ENCODE data around the gene HNRNPCL1.
"Not testable (repeated sequence)": the region's sequence is repeated elsewhere in the genome, so short reads cannot be mapped to it uniquely, and the experiment has no call there.

The HNRNPCL1 gene

DNA sequence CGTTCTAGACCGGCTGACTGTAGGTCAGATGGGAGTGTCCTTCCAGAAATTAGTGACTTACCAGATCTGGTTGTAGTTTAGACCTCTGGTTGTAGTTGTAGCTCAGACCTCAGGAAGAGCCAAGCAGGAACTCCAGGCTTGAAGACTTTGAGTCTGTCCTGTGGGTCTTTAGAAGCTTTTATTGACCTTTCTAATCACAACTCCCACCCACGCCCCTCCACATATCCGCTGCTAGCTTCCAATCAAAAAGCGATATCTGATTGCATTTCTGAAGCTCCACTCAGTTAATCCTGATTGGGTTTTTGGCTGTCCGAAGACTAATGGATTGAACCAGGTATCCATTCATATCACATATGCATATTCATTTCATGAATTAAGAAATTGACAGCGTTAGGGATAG is at the start of gene HNRNPCL1:
HNRNPCL1 (minus strand) TSS at position 101 of the 400 bp plus-strand sequence. CDS start 431 bp downstream, outside the sequence.
- not testable (repeated sequence) for DNase-seq

DNA sequence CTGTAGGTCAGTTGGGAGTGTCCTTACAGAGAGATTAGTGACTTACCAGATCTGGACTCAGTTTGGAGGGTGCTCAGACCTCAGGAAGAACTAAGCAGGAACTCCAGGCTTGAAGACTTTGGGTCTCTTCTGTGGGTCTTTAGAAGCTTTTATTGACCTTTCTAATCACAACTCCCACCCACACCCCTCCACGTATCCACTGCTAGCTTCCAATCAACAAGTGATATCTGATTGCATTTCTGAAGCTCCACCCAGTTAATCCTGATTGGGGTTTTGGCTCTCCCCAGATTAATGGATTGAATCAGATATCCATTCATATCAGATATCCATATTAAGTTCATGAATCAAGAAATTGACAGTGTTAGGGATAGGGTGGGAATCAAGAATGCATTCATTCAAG is 49.6 kb upstream of the HNRNPCL1 start, which contains the start of gene PRAMEF10:
PRAMEF10 (minus strand) TSS at position 101 of the 400 bp plus-strand sequence. CDS start 2,423 bp downstream, outside the sequence.
- not testable (repeated sequence) for DNase-seq

DNA sequence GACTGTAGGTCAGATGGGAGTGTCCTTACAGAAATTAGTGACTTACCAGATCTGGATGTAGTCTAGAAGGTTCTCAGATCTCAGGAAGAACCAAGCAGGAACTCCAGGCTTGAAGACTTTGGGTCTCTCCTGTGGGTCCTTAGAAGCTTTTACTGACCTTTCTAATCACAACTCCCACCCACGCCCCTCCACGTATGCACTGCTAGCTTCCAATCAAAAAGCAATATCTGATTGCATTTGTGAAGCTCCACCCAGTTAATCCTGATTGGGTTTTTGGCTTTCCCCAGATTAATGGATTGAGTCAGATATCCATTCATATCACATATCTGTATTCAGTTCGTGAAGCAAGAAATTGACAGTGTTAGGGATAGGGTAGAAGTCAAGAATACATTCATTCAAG is 37.6 kb upstream of the HNRNPCL1 start, which contains the start of gene PRAMEF4:
PRAMEF4 (minus strand) TSS at position 101 of the 400 bp plus-strand sequence. CDS start 2,807 bp downstream, outside the sequence.
- not testable (repeated sequence) for DNase-seq

DNA sequence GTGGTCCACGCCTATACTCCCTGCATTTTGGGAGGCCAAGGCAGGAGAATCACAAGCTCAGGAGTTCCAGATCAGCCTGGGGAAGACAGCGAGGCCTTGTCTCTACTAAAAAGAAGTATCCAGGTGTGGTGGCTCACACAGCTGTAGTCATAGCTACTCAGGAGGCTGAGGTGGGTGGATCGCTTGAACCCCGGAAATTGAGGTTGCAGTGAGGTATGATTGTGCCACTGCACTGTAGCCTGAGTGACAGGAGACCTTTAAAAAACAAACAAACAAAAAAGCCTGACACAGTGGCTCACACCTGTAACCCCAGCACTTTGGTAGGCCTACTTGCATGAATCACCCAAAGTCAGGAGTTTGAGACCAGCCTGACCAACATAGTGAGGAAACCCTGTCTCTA is 29.9 kb upstream of the HNRNPCL1 start:
- not testable (repeated sequence) for DNase-seq

DNA sequence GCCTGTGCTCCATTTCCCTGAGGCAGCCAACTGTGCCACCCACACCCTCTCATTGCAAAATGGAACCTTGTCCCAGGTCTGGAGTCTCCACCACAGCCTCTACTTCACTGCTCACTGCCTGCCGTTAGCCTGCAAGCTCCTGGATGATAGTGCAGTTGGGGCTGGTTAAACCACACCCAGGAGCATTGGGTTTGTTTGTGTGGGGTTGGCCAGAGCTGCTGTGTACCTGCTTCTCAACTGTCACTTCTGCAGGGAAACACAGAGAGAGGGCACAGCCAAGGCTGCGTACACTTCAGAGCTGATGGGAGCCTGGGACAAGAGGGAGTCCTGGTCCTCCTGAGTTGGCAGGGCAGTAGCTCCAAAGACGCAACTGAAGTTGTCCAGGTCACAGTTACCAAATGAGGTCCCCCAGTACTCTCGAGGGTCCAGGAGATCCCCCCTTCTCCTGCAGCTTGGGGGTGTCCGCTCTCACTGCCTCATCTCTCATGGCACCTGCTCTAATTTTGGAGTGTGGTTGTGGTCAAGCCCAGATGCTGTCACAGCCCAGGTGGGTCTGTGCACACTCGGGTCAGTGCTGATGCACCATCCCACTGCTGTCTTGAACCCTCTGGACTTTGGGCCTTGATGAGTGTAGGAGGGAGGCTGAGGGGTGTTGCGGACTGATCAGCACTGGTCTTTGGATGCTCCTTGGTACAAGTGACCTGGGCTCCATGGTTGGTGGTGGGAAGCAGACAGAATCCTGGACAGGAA is 14.8 kb upstream of the HNRNPCL1 start:
- not testable (repeated sequence) for DNase-seq

DNA sequence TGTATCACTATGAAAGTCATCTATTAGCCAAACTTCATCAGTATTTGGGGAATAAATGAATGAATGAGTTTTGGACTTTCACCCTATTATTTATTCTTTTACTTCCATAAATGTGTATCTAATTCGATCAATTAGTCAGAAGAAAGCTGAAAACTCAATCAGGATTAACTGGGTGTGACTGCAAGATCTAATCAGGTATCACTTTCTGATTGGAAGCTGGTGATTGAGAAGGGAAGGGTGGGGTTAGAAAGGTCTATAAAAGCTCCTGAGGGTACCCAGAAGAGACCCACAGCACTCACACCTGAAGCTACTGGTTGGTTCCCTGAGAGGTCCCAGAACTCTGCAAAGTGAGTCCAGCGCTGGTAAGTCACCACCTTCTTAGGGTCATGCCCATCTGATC is 8.3 kb upstream of the HNRNPCL1 start, which contains the start of gene PRAMEF2:
PRAMEF2 (plus strand) TSS at position 301 of the 400 bp plus-strand sequence. CDS start 1,924 bp downstream, outside the sequence.
- DNase-seq: not testable (repeated sequence)

DNA sequence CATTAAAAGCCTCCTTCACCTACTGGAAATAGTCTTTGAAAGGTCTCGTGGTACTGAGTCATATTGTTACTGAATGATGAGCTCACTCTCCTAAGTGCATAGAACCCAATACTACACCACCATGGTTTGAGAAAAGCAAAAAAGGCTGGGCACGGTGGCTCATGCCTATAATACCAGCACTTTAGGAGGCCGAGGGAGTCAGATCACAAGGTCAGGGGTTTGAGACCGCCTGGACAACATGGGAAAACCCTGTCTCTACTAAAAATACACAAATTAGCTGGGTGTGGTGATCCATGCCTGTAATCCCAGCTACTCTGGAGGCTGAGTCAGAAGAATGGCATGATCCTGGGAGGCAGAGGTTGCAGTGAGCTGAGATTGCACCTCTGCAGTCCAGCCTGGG is 3.3 kb upstream of the HNRNPCL1 start:
- no peak for DNase-seq

DNA sequence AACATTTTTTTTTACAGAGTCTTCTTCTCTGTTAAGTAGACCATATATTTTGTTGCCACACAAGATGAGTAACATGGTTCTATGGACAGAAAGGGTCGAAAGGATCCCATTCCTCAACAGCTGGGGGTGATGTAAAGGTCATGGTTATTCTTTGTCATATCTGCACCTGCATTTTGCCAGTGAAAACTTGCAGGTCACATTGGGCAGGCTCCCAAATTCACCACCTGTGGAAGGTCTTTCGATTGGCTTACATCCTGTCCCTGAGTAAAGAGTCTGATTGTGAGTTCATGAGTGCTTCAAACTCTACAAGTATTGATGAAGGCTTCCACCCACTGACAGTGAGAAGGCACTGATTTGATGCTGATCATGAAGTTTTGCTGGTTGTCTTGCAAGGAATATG is 15.3 kb downstream of the HNRNPCL1 start:
- DNase-seq: not testable (repeated sequence)

DNA sequence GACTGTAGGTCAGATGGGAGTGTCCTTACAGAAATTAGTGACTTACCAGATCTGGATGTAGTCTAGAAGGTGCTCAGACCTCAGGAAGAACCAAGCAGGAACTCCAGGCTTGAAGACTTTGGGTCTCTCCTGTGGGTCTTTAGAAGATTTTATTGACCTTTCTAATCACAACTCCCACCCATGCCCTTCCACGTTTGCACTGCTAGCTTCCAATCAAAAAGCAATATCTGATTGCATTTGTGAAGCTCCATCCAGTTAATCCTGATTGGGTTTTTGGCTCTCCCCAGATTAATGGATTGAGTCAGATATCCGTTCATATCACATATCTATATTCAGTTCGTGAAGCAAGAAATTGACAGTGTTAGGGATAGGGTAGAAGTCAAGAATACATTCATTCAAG is 17.2 kb downstream of the HNRNPCL1 start, which contains the start of gene PRAMEF11:
PRAMEF11 (minus strand) TSS at position 101 of the 400 bp plus-strand sequence. CDS start 2,621 bp downstream, outside the sequence.
- DNase-seq: not testable (repeated sequence)

DNA sequence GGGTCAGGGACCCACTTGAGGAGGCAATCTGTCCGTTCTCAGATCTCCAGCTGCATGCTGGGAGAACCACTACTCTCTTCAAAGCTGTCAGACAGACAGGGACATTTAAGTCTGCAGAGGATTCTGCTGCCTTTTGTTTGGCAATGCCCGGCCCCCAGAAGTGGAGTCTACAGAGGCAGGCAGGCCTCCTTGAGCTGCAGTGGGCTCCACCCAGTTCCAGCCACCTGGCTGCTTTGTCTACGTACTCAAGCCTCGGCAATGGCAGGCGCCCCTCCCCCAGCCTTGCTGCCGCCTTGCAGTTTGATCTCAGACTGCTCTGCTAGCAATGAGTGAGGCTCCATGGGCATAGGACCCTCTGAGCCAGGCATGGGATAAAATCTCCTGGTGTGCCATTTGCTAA is 29.5 kb downstream of the HNRNPCL1 start:
- not testable (repeated sequence) for DNase-seq

DNA sequence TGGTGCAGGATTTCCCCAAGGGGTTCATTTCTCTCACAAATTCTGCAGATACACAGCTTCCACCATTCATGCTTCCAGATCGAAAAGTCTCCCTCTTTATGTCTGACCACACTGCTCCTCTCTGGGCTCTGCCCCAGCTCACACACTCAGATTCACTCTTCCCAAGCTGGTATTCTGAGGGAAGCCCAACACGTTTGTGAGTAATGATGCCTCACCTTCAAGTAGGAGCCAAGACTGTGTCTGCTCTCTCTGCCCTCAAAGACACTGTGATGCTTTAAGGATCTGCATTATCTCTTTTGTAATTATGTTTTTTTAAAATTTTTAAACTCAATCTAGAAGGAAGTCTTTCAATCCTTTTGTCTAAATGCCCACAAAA is 37.1 kb downstream of the HNRNPCL1 start:
- DNase-seq: no peak

DNA sequence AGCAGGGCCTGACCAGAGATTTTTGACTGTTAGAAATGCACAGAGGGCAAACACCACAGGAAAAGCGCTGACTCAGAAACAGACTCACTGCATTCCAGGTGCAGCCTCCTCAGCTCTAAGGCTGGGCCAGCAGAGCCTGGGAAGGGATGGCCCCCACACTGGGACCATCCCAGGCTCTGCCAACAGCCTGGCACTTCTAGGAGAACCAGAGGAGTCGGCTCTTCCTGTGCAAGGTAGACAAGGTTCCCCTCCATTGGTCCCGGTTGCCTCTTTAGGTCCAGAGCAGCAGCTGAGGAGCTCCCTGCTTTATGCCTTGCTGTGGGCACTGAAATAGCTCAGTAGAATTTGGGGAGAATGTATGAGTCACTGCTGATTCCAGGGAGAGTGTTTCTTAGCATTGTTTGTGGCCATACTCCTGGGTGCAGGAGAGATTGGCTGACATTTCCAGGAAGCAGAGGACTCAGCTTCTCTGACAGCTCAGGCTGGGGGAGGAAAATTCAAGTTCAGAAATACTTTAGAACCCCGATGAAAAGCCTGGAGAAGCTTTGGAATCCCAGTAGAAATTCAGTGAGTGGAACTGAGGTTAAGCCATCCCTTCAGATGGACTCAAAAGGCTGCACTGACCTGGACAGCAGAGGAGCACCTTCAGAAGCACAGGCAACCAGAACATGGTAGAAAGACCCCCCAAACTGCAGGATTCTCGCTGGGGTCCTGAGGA is 37.7 kb downstream of the HNRNPCL1 start:
- DNase-seq: no peak

DNA sequence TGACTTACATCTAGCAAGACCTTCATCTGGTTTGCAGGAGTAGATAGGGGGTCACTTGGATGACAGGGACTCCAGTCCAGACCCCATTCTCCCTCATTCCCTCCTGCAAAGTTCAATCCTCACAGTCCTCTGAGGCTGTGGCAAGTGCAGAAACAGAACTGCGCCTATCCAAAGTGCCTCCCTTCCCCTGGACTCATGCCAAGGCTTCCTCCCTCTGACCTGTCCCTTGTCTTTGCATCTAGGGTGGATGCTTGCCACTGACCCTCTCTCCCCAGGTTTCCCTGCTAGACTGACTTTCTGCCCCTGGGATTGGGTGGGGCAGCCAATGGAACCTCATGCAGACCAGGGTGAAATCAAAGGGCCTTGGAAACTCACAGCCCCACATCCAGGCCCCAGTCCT is 38.6 kb downstream of the HNRNPCL1 start:
- no peak for DNase-seq

DNA sequence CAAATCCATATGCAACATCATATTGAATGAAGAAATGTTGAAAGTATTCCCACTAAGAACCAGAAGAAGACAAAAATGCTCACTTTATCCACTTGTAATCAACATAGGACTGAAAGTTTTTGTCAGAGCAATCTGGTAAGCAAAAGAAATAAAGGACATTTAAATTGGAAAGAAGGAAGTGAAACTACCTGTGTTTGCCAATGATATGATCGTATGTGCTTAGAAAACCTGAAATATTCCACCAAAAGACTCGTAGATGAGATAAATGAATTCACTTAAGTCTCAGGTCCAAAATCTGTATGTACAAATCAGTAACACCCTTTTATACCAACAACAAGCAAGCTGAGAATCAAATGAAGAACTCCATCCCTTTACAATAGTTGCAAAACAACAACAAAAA is 48.8 kb downstream of the HNRNPCL1 start:
- no peak for DNase-seq

DNA sequence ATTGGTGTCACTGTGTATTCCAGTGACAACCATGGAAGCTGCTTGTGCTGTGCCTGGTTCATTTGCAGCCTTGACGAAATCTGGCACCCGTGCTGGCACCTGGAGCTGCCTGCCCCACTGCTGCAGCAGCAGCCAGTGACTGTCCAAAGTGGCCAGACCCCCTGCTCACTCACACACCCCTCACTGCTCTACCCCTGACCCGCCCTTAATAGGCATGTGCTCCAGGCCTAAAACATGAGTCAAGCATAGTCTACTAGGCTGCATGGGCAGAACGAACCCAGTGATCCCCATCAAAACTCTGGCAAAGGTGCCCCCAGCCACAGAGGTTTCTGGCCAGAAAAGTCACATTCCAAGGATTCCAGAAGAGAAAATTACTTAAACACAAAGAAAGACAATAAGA is 49.6 kb downstream of the HNRNPCL1 start:
- DNase-seq: no peak
